HK-2 (cell line): ENCODE measurements around the gene LMO4.

Experiments
- DNase-seq: peaks from one replicate; pipeline ENCODE4 v3.0.0-alpha.2; 2018; ENCODE audit not compliant: unreplicated experiment

Gene LMO4

DNA sequence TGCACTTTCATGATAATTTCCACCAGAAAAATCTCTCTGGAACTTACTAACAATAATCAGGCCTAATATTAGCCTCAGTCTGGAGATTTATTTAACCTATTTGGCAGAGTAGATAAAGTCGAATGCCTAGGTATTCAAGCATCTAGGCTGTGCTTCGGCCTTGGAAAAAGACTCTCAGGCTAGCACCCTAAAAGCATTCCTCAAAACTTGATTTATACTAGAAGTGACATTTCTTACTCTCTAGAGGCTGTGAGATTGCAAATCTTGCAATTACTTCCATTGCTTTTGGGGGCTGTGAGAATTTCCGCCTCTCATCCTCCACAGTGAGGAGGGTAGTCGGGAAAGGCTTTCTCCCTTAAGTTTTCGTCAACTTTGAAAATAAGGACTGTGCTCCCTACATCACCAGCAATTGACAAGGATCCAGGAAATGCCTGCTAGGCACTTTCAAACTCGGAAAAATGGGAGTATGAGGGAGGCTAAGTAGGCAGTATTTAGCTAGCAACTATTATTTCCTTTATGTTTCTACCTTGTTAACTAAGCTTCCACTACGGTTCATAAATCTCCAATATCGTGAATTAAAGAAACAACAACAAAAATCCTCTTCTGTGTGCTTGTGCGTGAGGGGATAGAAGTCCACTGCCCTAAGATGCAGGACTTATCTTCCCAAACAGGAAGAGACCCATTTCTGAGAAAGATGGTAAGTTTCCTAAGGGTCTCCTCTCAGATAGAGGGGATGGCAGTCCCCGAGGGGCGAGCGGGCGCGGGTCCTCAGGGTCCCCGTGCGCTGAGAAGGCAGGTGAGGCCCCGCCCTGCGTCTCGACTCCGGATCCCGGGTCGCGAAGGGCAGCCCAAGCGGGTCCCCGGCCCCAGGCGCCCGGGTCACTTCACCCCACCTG, 1.1 kb upstream of the LMO4 start:
- DNase-seq: no peak

- DNase-seq: peak; percentile 46
Observed at GRCh38 chr1:87329051-87329525, 408 bp downstream of the LMO4 start.

- DNase-seq: no peak
Observed at GRCh38 chr1:87329526-87330056, 911 bp downstream of the LMO4 start.

DNA sequence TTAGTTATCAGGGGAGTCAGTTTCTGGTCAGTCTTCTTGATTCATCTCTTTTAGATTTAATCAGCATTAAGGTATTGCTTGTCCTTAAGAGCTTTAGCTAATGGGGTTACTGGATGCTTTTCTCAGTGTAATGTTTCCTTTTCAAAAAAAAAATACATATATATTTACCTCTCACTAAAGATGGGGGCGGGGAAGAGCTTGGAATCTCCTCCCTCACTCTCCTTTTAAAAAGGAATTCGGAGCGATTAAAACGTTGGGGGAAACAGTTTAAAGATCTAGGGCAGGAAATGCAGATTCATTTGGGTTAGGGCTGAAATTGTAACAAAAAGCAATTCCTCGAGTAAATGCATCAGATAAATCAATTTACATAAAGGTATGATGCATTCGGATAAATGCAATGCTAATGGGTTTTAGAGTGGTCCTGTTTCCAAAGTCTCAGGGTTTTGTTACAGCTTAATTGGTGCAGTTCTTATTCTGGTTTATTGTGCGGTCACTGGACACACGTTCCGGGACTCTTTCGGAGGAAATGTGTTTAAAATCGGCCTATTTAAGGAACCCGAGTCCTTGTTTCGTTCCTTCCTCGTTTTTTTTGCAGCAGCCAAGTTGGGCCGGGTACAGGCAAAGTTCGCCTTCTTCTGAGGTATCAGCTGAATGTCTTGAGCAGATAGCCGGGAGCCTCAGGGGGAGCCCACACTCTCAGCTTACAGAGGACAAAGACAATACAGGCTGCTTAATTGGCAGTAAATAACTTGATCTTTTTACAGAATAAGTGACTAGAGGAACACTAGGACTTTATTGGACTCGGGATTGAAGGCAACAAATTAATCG, 1.6 kb downstream of the LMO4 start:
- DNase-seq: no peak

DNA sequence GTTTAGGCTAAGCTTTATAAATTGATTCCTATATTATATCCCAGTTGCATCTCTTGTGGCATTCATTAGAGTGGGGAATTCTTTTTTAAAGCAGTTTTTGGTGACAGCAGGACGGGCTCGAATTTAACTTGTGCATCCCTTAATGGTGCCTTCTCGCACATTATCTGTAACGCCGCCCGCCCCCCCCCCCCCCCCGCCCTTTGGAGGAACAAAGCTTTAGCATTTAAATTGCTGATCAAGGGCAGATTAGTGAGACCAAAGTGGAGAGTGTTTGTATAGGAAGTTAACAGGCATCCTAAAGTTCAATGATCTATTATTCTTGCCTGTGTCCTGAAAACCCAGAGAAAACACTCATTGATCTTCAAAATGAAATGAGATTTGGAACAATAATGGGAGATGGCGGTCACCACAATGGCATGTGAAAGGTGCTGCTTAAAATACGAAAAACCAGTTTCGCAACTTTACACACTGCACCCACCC, 2.2 kb downstream of the LMO4 start:
- no peak for DNase-seq

DNA sequence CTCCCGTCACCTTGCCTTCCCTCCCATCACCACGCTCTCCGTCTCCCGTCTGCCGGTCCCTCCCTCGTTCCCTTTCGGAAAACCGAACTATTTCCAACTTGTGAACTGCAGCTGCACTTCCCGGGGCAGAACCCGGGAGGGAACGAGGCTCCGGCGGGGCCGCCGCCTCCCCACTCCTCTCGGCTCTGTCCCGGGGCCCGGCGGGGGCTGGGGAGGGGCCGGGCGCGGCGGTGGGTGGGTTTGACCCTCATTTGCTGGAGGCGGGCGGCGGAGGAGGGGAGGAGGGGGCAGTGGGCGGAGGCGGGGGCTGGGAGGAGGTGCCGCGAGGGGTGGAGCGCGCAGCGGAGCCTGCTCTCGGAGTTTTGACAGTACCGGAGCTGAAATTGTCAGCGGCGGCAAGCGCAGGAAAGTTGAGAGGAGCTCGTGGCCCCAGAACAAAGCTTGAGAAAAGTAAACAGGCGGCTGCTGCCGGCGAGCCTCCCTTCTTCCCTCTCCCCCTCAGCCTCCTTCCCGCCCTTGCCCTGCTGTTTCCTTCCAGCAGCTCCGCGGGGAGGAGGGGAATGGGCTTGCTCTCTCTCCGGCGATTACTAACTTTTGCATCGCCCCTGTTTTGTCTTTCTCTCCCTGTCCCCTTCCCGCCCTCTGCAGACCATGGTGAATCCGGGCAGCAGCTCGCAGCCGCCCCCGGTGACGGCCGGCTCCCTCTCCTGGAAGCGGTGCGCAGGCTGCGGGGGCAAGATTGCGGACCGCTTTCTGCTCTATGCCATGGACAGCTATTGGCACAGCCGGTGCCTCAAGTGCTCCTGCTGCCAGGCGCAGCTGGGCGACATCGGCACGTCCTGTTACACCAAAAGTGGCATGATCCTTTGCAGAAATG, 2.9 kb downstream of the LMO4 start:
- peak; percentile 67 for DNase-seq

DNA sequence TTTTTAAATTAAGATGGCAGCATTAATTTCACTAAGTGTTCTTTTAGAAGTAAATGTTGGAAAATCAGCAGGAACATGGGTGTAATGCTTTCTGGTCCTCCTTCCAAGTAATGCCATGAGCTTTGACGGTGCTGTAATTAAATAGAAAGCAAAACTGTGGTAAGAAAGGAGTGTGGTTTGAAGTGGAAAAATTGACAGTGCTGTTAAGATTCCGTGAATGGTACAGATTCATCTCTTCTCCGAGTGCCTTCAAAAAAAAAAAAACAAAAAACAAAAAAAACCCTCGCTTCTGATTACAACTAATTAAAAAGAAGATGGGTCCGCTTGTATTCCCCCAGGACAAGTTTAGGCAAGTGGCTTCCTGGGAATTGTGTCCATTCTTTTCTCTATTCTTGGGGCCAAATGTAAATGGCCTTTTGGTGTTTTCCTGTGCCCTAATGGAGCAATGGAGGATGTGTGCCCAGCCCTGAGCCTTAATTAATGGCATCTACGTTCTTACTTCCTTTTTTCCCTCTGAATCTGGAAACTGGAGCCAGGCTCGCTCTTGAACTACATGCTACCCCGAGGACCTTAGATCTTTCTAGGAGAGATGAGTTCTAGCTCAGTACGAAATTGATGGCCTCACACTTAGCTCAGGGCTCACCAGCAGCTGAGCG, 5.1 kb downstream of the LMO4 start:
- no peak for DNase-seq

- DNase-seq: no peak
Observed at GRCh38 chr1:87334351-87335174, 5.9 kb downstream of the LMO4 start.

- DNase-seq: peak; percentile 72
Observed at GRCh38 chr1:87335175-87335884, 6.7 kb downstream of the LMO4 start.

DNA sequence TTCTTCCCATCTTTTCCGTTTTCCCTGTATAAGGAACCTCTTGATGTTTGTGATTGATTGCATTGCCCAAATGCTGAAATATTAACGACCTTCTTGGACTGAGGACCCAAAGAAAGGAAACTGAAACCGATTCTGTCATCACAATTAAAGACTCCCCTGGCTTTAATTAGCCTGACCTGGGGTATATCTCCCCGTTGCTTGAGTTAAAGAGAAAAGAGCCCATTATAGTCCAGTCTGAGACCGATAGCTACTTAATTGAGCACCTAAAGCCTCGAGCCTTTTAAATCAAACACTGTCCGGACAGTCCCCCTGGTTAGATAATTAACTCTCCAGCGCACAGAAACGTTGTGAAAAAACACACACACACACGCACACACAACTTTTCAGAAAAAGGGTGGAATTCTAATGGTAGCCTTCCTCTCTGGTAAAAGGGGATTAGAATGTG, 8.0 kb downstream of the LMO4 start:
- DNase-seq: no peak

DNA sequence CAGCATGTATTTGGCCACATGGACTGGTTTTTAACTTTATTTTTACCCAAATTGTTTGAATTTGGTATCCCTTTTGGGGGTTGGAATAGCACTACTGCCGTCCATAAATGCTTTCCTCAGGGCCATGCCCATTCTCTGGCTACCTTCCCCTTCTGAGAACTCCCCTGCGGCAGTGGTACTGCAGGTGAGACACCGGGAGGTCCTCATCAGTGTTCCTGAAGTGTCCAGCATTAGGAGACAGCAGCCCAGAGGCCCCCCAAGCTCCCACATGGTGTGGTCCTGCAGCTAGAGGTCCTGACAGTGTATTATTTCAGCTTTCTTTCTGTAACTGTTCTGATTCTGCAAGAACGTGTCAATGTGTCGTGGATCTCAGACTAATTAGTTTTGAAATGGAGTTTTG, 8.9 kb downstream of the LMO4 start:
- no peak for DNase-seq

DNA sequence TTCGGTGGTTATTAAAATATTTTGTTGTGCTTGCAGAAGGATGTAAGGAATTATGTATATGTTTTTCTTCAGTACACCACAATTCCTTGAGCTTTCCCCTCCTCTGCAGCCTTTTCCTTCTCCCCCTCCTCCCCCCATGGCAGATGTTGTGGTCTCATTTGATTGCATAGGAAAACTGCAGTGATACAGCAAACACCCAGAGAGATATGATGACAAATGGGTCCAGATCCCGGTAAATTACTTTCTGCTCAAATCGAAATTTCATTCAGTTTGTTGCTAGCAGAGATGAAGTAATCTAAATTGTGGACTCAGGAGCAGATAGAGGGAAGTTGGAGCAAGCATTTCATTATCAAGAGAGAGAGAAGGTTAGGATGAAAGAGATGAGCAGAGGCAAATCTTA, 9.9 kb downstream of the LMO4 start:
- DNase-seq: no peak

DNA sequence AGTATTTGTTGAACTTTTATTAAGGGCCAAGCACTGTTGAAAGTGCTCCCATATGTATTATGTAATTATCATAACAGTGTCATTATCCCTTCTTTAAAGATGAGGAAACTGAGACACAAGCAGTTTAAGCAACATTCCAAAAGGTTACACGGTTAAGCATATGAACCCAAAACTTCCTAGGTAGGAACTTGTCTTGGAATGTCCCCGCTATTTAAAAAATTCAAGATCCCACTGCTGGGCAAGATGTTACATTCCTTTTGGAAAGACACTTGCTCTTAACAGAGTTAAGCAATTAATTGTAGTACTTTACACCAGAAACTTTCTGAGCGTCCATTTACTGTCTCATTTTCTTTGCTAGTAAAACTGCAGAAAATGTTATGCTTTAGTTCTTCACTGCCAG, 15.6 kb downstream of the LMO4 start:
- no peak for DNase-seq

DNA sequence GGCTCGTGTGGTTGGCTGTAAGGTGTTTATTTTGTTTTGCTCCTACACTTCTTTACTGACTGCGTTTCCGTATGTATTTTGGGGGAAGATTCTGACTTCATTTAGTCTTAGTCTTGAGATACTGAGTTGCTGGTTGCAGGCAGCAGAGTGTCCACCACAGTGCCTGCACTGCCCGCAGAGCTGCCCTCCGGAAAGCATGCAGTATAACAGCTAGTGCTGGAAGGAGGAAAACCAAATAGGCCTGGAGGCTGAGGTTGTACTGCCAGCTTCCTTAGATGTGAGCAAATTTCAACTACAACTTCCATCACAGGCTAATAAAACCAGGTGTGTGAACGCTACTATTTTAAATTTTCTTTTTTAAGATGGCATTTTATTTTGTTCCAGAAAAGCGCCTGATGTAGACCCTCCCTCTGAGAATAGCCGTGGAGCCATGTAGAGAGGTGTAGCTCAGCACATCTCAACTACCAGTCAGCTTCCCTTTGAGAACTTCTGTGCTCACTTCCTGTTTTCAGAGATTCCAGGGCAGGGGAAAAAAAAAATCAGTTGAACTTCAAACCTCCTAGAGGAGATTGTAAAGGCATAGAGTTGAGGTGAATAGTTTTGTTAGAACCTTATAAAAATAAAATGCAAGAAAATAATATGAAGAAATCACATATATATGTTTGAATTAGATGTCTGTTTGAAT, 17.6 kb downstream of the LMO4 start:
- DNase-seq: no peak

DNA sequence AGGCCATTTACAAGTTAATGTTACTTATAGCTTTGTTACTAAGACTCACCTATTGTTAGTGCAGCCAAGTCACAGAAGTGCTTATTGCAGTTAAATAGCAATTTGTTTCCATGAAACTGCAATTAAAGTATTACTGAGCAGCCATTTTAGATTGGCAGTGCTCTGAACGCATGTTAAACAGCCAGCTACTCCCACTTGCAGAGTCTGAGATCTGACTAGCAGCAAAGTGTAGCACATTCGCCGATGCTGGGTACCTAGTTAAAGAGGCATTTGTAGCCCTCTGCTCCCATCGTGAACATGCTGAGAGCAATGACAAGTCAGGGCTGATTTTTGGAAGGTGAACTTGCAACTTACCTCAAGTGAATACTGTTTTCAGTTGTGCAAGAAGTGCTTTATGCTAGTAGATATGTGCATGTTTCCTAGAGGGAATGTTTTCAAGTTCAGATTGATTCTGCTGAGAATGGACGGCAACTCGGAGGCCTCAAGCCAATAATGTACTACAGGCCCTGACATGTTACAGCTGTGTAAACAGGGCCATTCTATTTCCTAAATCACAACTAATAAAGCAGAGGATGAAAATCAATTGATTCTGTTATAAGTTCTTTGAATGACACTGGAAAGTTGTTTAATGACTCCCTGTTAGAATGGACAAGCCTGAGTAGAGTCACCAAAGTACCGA, 19.8 kb downstream of the LMO4 start:
- DNase-seq: no peak

DNA sequence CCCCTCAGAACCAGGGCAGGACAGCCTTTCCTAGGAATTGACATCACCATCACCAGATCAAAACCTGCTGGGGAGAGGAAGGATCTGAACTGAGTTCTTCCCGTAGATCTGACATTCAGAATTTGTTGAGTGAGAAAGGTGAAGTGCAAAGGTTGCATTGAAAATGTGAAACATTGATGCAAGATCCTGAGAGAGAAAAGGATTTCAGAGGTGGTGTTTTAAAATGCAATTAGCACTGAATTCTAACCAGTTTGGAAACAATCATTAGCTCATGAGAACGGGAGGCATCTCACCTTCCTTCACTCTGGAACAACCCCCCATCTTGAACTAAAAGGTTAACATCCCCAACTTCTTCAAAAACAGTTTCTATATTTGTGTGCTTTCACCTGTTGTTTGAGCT, 20.4 kb downstream of the LMO4 start:
- no peak for DNase-seq

DNA sequence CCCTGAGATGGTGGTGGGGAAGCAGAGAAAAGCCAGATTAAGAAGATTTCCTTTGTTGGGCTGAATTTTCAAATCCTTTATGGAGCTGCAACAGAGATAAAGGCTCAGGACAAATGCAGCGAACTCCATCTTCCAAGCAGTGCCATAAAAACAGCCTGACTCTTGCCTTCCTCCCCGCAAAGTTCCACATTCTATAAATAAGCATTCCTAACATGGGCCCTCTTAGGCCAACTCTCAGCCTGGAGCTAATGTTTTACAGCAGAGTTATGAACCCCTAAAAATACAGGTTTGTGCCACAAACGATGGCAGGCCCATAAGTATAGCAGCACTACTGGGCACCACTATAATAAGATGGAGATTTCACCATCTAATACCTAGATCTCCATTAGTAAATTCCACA, 27.2 kb downstream of the LMO4 start:
- no peak for DNase-seq

- no peak for DNase-seq
Observed at GRCh38 chr1:87356591-87356990, 27.9 kb downstream of the LMO4 start.
